22Rv1 (cell line): ENCODE measurements around the gene SREBF1.
A peak's percentile ranks its signal among the peaks of the same experiment; 100 is the strongest.

ENCODE experiments used
- H3K27ac ChIP-seq: fragments of 450-650 bp; 2 replicates; pipeline ENCODE4 v1.5.1; 2017
- CTCF ChIP-seq: fragments of 450-650 bp; IDR thresholded peaks from 2 replicates; pipeline ENCODE4 v1.5.1; 2017; ENCODE audit warnings: mild to moderate bottlenecking
- ZFX ChIP-seq: fragments of 450-650 bp; IDR thresholded peaks from 2 replicates; pipeline ENCODE4 v1.6.1; 2017; ENCODE audit warnings: antibody characterized with exemption, borderline replicate concordance

SREBF1 gene

DNA sequence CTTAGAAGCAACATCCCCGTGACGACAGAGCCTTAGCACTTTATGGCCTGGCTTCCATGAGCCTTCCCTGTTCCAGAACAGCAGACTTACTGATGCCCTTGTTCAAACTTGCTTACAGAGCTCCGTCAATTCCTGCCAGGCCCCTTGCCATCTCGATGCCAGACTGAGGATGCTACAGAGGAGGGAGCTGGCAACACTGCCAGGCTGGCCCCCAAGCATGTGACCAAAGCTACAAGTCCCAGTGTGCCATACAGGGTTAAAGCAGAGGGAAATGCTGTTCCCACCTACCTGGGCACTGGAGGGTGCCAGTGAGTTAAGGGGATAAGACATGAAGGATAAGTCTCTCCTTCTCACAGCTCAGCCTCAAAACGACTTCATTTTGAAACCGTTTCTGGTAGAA, 33.5 kb upstream of the SREBF1 start:
- TF ChIP-seq CTCF = no peak
- no peak for TF ChIP-seq ZFX
- H3K27ac ChIP-seq = no peak overlapping the region

GRCh38 chr17:17868641-17869522, 32.1 kb upstream of the SREBF1 start:
- no peak for TF ChIP-seq CTCF
- no peak for TF ChIP-seq ZFX
- H3K27ac ChIP-seq = no peak overlapping the region

DNA sequence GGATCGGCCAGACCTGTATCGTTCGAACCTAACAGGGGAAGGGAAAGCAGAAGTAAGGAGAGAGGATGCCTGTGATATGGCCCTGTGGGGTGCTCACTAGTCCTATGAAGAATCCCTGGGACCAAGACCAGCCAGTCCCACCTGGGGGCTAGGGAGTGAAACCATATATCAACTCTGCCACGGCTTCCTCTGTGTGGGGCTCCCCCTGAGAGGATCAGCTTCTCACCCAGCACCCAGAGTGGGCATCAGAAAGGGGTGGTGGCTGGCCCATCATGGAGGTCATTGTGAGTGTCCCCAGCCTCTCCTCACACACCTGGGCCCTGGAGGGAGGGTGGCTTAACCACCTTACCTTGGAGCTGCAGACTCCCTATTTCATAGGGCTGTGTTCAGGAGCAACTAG, 30.1 kb upstream of the SREBF1 start:
- H3K27ac ChIP-seq = no peak overlapping the region
- no peak for TF ChIP-seq CTCF
- no peak for TF ChIP-seq ZFX

DNA sequence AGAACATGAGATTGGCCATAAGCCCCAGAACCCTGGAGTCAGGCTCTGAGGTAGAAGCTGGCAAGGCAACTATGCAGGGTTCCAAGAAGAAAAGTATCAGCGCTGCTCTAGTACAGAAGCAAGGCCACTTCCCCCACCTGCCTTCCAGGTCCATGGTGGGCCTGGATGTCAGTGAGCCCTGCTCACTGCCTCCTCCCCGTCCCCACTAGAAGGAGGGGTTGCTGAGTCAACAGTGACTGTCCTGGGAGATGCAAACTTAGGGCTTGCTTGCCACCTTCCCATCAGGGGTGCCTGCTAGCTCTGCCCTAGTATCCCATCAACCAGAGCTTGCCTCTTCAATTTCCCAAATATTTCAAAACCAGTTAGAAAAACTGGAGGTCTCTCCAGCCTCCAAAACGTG, 29.6 kb upstream of the SREBF1 start:
- TF ChIP-seq ZFX (no peak), CTCF (no peak)

DNA sequence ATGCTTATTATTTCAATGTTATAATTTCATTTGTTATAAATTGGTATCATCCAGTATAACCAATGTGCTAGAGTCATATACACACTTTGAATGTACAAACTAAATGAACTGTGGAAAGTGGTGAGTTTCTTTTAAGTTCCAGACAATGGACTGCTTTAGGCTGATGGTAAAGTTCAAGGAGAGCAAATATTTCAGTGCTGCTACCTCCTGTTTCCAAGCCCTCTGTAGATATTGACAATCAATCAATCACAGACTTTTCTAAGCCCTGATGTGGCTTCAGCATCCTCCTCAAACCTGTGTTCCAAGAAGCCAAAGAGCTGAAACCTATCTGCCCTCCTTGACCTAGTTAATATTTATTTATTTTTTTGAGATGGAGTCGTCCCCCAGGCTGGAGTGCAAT, 28.2 kb upstream of the SREBF1 start:
- no peak for TF ChIP-seq CTCF
- TF ChIP-seq ZFX = no peak
- H3K27ac ChIP-seq = no peak overlapping the region

More for the DNA sequence above, 29.6 kb upstream of the SREBF1 start:
- H3K27ac ChIP-seq = no peak overlapping the region

DNA sequence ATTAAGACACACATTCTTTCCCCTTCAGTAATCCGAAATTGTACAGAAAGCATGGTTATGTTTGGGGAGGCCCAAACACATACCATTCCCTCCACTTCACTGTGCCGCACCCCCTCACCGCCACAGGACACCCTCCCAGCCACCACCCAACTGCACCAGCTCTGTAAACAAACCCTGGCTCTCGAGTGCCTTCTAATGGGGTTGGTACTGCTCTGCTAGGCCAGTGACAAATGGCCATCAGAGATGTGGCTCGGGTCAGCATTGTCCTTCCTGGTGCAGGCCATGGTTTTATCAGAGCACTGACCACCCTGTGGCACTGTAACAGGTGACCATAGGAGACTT, 24.0 kb upstream of the SREBF1 start:
- no peak overlapping the region for H3K27ac ChIP-seq
- TF ChIP-seq ZFX (no peak), CTCF (no peak)

- TF ChIP-seq ZFX (no peak), CTCF (peak; percentile 96)
- no peak overlapping the region for H3K27ac ChIP-seq
Observed at GRCh38 chr17:17859909-17860765, 23.4 kb upstream of the SREBF1 start.
